PC-3 (cell line): Measurements from ENCODE around the gene CSPG4. TPM values are rescaled to one million over a fixed set of nuclear protein-coding genes. Genes with fewer than 3 reads are reported as not detected.
A peak's percentile ranks its signal among the peaks of the same experiment; 100 is the strongest.

Source experiments
- ATAC-seq: fragments of 200-7000 bp; cut with Tn5 transposase; 2 replicates; pipeline ENCODE4 v1.9.1; 2020; ENCODE audit warnings: mild to moderate bottlenecking, moderate library complexity
- BruUV-seq: library from RNA; stranded (reverse); fragments of 400-500 nt; replicated peaks from 2 replicates; lab custom pipeline; 2021; lab: Mats Ljungman, UMichigan
- CTCF ChIA-PET: fragments of 300-600 bp; sonication (Branson Sonifier 250); formaldehyde crosslinking; loops from one replicate; lab custom pipeline; 2022; ENCODE audit warnings: antibody characterized with exemption; lab: Charles Lee
- POLR2A ChIA-PET: fragments of 300-600 bp; sonication (Branson Sonifier 250); formaldehyde crosslinking; loops from one replicate; lab custom pipeline; 2022; ENCODE audit warnings: antibody characterized with exemption; ENCODE audit not compliant: unreplicated experiment; lab: Charles Lee
- DNase-seq: peaks from one replicate; pipeline ENCODE4 v3.0.0-alpha.2; 2015
- H2AFZ ChIP-seq: fragments of 300-600 bp; sonication (generic); 2 replicates; pipeline ENCODE4 v1.6.0; 2016; ENCODE audit warnings: antibody characterized with exemption, low read length
- H3F3A ChIP-seq: fragments of 300-600 bp; sonication (generic); one replicate; pipeline ENCODE4 v1.6.0; 2017; ENCODE audit warnings: antibody characterized with exemption, low read length, control low read depth, mild to moderate bottlenecking; ENCODE audit not compliant: unreplicated experiment
- H3K27ac ChIP-seq: fragments of 300-600 bp; sonication (generic); 2 replicates; pipeline ENCODE4 v1.5.1; 2016; ENCODE audit warnings: mild to moderate bottlenecking, low read length
- H3K27me3 ChIP-seq: fragments of 300-600 bp; sonication (generic); 2 replicates; pipeline ENCODE4 v1.6.1; 2016; ENCODE audit warnings: low read length, mixed read lengths
- H3K36me3 ChIP-seq: fragments of 300-600 bp; sonication (generic); 2 replicates; pipeline ENCODE4 v1.6.1; 2016; ENCODE audit warnings: low read depth, mixed run types, low read length, mixed read lengths
- H3K4me1 ChIP-seq: fragments of 300-600 bp; sonication (generic); 2 replicates; pipeline ENCODE4 v1.5.1; 2016; ENCODE audit warnings: low read length; ENCODE audit not compliant: insufficient read depth
- H3K4me2 ChIP-seq: fragments of 300-600 bp; sonication (generic); 2 replicates; pipeline ENCODE4 v1.6.0; 2016; ENCODE audit warnings: low read length
- H3K4me3 ChIP-seq: fragments of 300-600 bp; sonication (generic); 2 replicates; pipeline ENCODE4 v1.5.1; 2016; ENCODE audit warnings: mild to moderate bottlenecking, low read length, mixed read lengths
- H3K79me2 ChIP-seq: fragments of 300-600 bp; sonication (generic); 2 replicates; pipeline ENCODE4 v1.6.1; 2017; ENCODE audit warnings: low read length, mixed read lengths
- H3K9ac ChIP-seq: fragments of 300-600 bp; sonication (generic); 2 replicates; pipeline ENCODE4 v1.6.0; 2016; ENCODE audit warnings: mild to moderate bottlenecking, low read length
- H3K9me2 ChIP-seq: fragments of 300-600 bp; sonication (generic); replicated peaks from 2 replicates; pipeline ENCODE4 v1.6.1; 2016; ENCODE audit warnings: mixed run types, low read length, mixed read lengths
- H3K9me3 ChIP-seq: fragments of 300-600 bp; sonication (generic); 2 replicates; pipeline ENCODE4 v1.6.1; 2016; ENCODE audit warnings: low read length, mixed read lengths
- H4K20me1 ChIP-seq: fragments of 300-600 bp; sonication (generic); 2 replicates; pipeline ENCODE4 v1.6.1; 2016; ENCODE audit warnings: low read length, mixed read lengths
- EZH2 ChIP-seq: fragments of 300-600 bp; sonication (generic); IDR thresholded peaks from one replicate; pipeline ENCODE4 v1.6.1; 2017; ENCODE audit warnings: antibody characterized with exemption, mild to moderate bottlenecking, low read length; ENCODE audit not compliant: unreplicated experiment
- EZH2phosphoT487 ChIP-seq: fragments of 300-600 bp; sonication (generic); IDR thresholded peaks from 2 replicates; pipeline ENCODE4 v1.6.1; 2018; ENCODE audit warnings: mild to moderate bottlenecking, antibody characterized with exemption, low read length, borderline replicate concordance
- intact Hi-C: fragments of 100-400 bp; cut with micrococcal nuclease; formaldehyde crosslinking; loops from 2 replicates; pipeline ENCODE4 v1.9.0; 2023
- total RNA-seq: library from RNA; depleted of rRNA; stranded (reverse); fragments of >200 nt; gene quantifications from 2 replicates; pipeline ENCODE4 v1.2.3, GENCODE V29; 2014
- TF ChIP-seq, protein P1 (sequence below): fragments of 300-600 bp; sonication (generic); conservative IDR thresholded peaks from 2 replicates; pipeline ENCODE4 v1.5.1; 2017; ENCODE audit warnings: antibody characterized with exemption, low read depth, mild to moderate bottlenecking, low read length

The CSPG4 gene
- total RNA-seq, 1 experiment from 2014 or later, result 2.0 TPM

GRCh38 chr15:75723847-75724660, 11.4 kb upstream of the CSPG4 start:
- peak; percentile 53; the same call in 1 of the 2 replicates for ATAC-seq
- no peaks in the 10 kb centered on the region for H3F3A ChIP-seq
- peak; percentile 27 for DNase-seq
- no peak overlapping the region for H3K9ac ChIP-seq
- H3K4me3 ChIP-seq, result no peak overlapping the region
- POLR2A ChIA-PET, result no interaction called here
- no peaks in the 10 kb centered on the region for H3K27me3 ChIP-seq
- no peaks in the 10 kb centered on the region for H3K9me3 ChIP-seq
- CTCF ChIA-PET, result interaction anchor here (0.5 to 1.2 kb wide), 3 partner anchors 9 to 337 kb away, joined by 3 to 6 read pairs (median 4); no protein-coding TSS in a partner anchor
- no peak overlapping the region for H3K4me2 ChIP-seq
- TF ChIP-seq EZH2phosphoT487 (no peak), EZH2 (no peak)
- TF ChIP-seq, protein P1, sequence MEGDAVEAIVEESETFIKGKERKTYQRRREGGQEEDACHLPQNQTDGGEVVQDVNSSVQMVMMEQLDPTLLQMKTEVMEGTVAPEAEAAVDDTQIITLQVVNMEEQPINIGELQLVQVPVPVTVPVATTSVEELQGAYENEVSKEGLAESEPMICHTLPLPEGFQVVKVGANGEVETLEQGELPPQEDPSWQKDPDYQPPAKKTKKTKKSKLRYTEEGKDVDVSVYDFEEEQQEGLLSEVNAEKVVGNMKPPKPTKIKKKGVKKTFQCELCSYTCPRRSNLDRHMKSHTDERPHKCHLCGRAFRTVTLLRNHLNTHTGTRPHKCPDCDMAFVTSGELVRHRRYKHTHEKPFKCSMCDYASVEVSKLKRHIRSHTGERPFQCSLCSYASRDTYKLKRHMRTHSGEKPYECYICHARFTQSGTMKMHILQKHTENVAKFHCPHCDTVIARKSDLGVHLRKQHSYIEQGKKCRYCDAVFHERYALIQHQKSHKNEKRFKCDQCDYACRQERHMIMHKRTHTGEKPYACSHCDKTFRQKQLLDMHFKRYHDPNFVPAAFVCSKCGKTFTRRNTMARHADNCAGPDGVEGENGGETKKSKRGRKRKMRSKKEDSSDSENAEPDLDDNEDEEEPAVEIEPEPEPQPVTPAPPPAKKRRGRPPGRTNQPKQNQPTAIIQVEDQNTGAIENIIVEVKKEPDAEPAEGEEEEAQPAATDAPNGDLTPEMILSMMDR, result no peak
- H3K36me3 ChIP-seq, result no peaks in the 10 kb centered on the region
- H4K20me1 ChIP-seq, result no peaks in the 10 kb centered on the region
- intact Hi-C loops, result loop anchor here (10.0 kb wide), 1 partner anchor 201 kb away; no protein-coding TSS in a partner anchor
- H2AFZ ChIP-seq, result no peak overlapping the region
- H3K4me1 ChIP-seq, result peaks cover 8% of the 10 kb centered on the region; the same call in 1 of the 2 replicates
- no TSS peak for BruUV-seq
- H3K9me2 ChIP-seq, result no peaks in the 10 kb centered on the region
- no peaks in the 10 kb centered on the region for H3K79me2 ChIP-seq
- H3K27ac ChIP-seq, result no peak overlapping the region

GRCh38 chr15:75723171-75723846, 10.7 kb upstream of the CSPG4 start:
- BruUV-seq, result no TSS peak
- Histone ChIP-seq H2AFZ (no peak overlapping the region), H3K9me2 (no peaks in the 10 kb centered on the region), H3K36me3 (no peaks in the 10 kb centered on the region), H3K4me1 (peaks cover 8% of the 10 kb centered on the region; the same call in 1 of the 2 replicates), H3F3A (no peaks in the 10 kb centered on the region), H3K9me3 (no peaks in the 10 kb centered on the region), H3K4me3 (no peak overlapping the region), H3K4me2 (no peak overlapping the region), H3K79me2 (no peaks in the 10 kb centered on the region), H3K27me3 (no peaks in the 10 kb centered on the region), H3K9ac (no peak overlapping the region), H4K20me1 (no peaks in the 10 kb centered on the region), H3K27ac (no peak overlapping the region)
- POLR2A ChIA-PET, result no interaction called here
- intact Hi-C loops, result loop anchor here (10.0 kb wide), 1 partner anchor 201 kb away; no protein-coding TSS in a partner anchor
- no peak for DNase-seq
- CTCF ChIA-PET, result interaction anchor here (0.5 to 1.2 kb wide), 3 partner anchors 10 to 337 kb away, joined by 3 to 6 read pairs (median 4); no protein-coding TSS in a partner anchor
- TF ChIP-seq, protein P1, result no peak
- TF ChIP-seq EZH2 (no peak), EZH2phosphoT487 (no peak)
- no peak for ATAC-seq
